Hepatocyte (in vitro differentiated cells): ENCODE data around the gene INS.

Experiments used
- EZH2 ChIP-seq: fragments of 200-600 bp; sonication (generic); IDR thresholded peaks from 2 replicates; pipeline ENCODE4 v1.6.1; 2016; ENCODE audit warnings: antibody characterized with exemption, mild to moderate bottlenecking, borderline replicate concordance
- TF ChIP-seq, protein P1 (sequence below): fragments of 200-600 bp; sonication (generic); IDR thresholded peaks from 2 replicates; pipeline ENCODE4 v1.5.1; 2016; ENCODE audit warnings: antibody characterized with exemption, mild to moderate bottlenecking; ENCODE audit not compliant: poor library complexity

- TF ChIP-seq, protein P1, sequence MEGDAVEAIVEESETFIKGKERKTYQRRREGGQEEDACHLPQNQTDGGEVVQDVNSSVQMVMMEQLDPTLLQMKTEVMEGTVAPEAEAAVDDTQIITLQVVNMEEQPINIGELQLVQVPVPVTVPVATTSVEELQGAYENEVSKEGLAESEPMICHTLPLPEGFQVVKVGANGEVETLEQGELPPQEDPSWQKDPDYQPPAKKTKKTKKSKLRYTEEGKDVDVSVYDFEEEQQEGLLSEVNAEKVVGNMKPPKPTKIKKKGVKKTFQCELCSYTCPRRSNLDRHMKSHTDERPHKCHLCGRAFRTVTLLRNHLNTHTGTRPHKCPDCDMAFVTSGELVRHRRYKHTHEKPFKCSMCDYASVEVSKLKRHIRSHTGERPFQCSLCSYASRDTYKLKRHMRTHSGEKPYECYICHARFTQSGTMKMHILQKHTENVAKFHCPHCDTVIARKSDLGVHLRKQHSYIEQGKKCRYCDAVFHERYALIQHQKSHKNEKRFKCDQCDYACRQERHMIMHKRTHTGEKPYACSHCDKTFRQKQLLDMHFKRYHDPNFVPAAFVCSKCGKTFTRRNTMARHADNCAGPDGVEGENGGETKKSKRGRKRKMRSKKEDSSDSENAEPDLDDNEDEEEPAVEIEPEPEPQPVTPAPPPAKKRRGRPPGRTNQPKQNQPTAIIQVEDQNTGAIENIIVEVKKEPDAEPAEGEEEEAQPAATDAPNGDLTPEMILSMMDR = no peak
- TF ChIP-seq EZH2 = no peak
Observed at GRCh38 chr11:2159536-2160413, 1.2 kb downstream of the INS start.
